Non-pigmented ciliary epithelial cell (primary cell): ENCODE data around the gene NELL2.
"Not testable (repeated sequence)": the region's sequence is repeated elsewhere in the genome, so short reads cannot be mapped to it uniquely, and the experiment has no call there.

Experiments used
- DNase-seq: peaks from one replicate; pipeline ENCODE4 v3.0.0-alpha.2; 2010; ENCODE audit warnings: low read depth

The NELL2 gene

GRCh38 chr12:44875954-44876543, at the start of gene NELL2:
TSS of gene NELL2 (minus strand) at chr12:44876315. CDS start at chr12:44875869, 446 bp downstream.
- no peak for DNase-seq

DNA sequence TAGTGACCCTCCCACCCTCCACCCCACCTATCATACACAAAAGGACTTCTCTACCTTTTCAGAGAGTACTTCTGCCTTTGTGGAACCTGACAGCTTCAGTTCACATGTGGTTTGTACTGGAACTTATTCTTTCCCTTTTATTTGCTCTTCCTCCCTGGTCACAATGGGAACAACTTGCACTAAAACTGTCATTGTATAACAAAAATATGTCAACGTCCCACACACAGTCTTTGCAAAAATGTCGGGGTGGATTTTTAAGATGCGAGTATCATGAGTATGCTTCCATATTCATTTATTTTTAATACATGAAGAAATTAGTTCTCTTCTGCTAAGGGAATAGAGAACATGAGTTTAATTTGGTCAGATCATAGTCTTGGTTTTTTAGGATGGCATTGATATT, 45.6 kb upstream of the NELL2 start:
- no peak for DNase-seq

GRCh38 chr12:44917141-44917540, 41.0 kb upstream of the NELL2 start:
- no peak for DNase-seq

DNA sequence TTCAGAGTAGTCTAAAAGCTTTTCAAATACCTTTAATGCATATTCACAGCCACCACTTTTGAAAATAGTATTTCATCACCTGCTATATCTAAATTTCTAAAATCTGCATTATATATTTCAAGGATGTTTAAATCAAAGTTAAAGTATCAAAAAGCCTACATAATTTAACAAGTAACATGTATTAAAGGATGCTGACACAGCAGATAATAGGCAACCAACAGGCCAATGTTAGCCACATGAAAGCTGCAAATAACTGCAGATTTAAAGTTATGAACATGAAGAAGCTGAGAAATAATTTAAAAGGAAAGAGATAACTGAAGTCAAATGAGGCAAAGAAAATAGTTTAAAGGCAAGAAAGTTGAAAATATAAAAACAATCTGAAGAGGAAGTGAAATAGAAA, 39.8 kb upstream of the NELL2 start:
- DNase-seq: no peak

GRCh38 chr12:44904321-44904720, 28.2 kb upstream of the NELL2 start:
- DNase-seq: no peak

GRCh38 chr12:44898108-44898507, 22.0 kb upstream of the NELL2 start:
- not testable (repeated sequence) for DNase-seq

DNA sequence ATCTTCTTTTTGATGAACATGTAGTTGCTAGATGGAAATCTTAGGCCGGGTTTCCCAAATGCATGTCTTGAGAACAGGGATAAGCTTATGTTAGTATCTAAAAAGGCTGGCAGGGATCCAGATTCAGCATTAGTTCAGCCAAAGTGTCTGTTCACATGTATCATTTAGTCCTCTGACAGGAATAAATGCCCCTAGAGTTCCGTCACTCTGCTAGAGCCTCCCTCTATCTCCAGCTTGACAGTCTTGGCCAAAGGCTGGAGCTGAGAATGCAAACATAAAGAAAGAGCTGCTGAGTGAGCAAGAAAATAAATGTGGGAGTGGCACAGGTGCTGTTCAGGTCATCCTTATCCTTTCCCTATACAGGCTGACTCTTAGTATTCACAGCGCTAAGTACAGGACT, 13.8 kb upstream of the NELL2 start:
- DNase-seq: no peak

DNA sequence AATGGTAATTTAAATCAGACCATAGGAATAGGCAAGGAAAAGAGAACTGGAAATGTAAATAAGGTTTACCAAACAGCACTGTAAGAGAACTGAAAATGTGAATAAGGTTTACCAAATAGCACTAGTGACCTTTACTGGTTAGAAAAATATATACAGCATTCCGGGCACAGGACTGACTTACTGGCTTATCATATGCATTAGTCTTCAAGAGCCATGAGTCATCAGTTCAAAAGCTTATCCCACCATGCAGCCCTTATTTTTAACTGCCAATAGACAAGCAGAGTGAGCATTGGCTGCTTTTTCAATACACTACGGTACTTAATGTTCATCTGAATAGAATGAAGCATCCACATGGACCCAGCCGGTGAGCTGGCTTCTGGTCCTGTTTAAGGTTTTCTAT, 13.0 kb upstream of the NELL2 start:
- DNase-seq: peak; percentile 9

DNA sequence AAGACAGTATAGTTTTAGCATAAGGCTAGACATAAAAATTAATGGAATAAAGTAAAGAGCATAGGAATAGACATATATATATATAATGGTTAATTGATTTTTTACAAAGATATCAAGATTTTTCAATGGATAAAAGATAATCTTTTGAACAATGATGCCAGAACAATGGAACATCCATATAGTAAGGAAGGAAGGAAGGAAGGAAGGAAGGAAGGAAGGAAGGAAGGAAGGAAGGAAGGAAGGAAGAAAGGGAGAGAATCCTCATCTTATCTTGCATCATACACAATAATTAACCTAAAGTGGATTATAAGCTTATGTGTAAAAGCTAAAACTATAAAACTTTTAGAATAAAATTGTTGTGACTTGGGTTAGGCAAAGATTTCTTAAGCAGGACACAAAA, 9.8 kb upstream of the NELL2 start:
- DNase-seq: no peak

- no peak for DNase-seq
Measured at GRCh38 chr12:44881197-44881596, 5.1 kb upstream of the NELL2 start.

DNA sequence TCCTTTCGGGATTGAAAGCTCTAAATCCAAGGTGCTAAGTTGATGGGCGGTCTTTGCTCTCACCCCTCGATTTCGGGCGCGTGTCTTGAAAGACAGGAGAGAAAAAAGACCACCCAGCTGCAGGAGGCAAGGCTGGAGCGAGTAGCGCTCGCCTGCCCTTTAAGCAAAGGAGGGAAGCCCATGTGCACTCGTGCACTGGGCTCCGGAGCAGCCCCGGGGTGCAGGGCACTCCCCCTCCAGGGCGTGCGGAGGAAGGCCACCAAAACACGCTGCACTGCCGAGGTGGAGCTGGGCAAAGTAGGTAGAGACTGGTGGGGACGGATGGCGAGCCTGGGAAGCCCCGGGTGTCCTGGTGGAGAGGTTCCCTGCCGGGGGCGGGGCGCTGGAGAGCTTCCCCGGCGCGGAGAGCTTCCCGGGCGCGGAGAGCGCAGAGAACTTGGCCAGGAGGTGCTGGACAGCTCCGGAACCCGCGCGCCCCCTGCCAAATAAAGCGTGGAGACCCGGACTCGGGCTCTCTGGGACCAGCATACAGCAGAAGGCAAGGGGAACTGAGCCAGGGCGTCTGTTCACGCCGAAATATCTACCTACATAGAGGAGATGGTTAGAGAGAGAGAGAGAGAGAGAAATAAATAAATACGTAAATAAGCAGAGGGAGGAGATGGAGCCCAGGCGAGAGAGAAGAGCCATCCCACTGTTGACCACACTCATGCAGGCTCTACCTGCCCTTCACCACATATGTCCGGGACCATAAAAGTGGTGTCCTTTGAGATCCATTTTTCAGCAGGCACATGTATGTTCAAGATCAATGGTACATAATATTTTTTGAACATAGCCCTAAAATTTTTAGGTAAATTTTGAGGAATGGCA, 662 bp upstream of the NELL2 start:
- DNase-seq: peak; percentile 1

DNA sequence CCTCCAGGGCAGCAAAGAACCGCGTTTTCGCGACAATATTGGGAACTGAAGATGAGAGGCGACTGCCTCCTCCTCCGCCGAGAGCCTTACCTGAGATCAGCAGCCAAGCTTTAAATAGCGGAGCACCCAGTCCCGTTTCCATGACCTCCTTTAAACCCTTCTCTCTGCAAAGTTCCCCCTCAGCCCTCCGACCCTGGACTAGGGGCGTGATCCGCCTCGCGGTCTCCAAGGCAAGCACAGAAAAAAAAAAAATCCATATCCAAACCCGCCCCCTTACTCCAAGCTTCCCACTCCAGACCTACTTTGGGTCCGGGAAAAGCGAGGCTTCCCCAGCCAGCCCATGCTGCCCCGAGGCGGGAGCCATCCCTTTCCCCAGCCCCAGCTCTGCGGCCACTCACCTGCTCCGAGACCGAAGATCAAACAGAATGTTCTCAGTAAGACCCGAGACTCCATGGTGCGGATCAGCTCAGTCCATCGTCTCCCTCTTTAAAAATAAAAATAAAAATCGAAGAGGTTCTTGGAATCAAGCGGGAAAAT, 630 bp downstream of the NELL2 start:
- DNase-seq: no peak

DNA sequence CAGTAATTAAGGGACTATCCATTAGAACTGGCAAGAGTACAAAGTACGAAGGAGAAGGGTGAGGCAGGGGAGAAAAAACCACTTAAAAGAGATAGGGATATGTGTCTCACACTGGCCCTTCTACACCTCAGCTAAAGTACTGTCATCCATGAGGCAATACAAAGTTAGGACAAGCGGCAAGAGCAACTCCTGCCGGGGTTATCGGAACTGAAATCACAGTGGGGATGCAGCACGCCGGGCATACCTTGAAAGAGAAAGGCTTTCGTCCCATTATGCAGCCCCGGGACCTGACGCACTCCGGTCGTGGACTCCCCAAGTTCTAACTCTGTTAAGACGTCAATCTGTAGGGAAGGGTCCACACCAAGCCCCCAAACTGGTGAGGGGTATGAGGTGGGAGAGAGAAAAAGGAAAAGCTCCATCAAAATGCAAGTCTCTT, 1.1 kb downstream of the NELL2 start:
- DNase-seq: no peak

- peak; percentile 11 for DNase-seq
Measured at GRCh38 chr12:44873898-44874297, 2.2 kb downstream of the NELL2 start.

- DNase-seq: no peak
Measured at GRCh38 chr12:44869503-44869902, 6.6 kb downstream of the NELL2 start.

DNA sequence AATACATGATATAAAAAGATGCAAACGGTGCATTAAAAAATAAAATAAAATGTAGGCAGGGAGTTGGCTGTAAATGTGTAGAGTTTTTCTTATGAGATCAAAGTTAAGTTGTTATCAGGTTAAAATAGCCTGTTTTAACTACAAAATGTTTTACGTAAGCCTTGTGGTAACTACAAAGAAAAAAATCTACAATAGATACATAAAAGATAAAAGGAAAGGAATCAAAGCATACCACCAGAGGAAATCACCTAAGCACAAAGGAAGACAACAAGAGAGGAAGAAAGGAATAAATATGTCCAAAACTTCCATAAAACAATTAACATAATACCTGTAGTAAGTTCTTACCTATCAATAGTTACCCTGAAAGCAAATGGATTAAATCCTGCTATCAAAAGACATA, 12.2 kb downstream of the NELL2 start:
- no peak for DNase-seq

DNA sequence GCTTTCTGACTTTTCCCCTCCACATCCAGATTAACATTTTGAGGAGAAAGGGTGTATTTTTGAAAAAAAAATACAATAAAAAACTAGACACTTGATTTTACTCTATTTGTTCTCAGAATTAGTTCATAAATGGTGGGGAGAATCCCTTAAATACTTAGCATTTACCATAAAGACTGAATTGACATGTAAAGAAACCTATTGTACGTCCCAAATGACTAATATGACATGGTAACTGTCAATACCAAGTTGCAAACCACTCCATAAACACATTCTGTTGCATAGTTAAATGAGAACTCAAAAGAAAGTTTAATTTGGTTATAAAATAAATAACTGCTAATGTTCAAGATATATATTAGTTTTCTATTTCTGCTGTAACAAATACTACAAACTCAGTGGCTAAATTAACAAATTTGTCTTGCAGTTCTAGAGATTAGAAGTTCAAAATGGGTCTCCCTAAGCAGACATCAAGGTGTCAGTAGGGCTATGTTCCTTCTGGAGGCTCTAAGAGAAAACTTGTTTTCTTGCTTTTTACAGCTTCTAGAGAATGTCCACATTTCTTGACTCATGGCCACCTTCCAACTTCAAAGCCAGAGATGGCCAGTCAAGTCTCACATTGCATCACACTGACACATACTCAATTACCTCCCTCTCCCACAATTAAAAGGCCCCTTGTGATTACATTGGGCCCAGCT, 16.0 kb downstream of the NELL2 start:
- DNase-seq: no peak

DNA sequence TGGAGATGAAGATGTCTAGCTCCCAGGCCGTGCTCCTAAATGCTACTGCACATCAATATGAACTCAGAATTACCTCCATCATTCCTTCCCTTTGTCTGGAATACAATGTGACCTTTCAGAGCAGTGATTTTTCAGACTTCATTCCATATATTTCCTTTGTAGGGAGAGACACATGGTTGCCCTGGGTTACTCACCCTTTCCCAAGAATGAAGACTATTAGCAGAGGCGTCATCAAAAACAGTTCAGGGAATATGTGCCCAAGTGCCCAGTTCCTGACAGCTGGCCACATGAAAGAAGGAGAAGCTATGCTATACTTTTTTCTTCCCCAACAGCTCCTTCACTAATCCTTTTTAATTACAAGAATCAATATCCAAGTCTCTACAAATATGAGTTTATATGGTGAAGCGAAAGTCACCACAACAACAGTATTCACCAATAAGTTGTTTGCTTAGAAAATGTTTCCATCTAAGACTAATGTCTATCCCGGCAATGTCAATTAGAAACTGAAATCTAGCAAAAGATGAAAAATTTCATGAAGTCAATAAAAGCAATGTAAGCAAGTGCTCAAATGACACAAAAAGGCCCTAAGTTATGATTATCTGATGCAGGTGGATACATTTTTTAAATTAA, 17.8 kb downstream of the NELL2 start:
- DNase-seq: no peak

DNA sequence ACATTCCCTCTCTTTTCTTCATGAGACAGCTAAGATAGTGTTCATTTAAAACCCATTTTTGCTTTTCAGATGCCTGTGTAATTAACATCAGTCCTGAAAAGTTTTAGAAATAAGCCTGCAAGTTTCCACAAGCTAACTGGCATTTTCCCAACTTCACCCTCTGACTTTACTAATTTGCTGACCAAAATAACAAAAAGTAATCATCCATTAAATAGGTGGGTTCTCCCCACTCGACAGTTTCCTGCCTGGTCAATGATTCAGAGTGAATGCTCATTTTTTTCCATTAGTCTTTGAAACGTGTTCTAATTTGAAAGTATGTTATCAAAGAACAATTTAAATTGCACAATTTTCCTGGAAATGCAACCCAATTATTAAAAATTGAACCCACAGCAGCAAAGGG, 23.6 kb downstream of the NELL2 start:
- DNase-seq: no peak

DNA sequence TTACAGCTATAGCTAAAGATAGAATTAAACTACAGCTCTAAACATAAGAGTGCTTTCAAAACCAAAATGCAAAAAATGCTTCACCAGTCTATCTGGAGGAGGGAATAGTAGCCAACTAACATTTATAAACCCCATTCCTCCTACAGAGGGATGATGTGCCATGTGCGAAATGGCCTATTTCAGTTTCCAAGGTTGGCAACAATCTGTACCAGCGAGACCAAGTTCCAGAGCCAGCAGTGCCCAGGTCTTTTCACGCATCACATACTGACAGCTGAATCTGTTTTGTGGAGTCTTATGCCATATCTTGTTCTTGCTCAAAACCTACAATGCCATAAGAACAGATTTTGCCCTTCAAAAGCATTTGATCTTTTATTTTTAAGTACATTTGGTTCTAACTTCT, 24.5 kb downstream of the NELL2 start:
- DNase-seq: no peak

GRCh38 chr12:44848703-44849085, 27.4 kb downstream of the NELL2 start:
- no peak for DNase-seq
